ENCODE results near the gene KRT80.
A peak's percentile ranks its signal among the peaks of the same experiment; 100 is the strongest.

DNA sequence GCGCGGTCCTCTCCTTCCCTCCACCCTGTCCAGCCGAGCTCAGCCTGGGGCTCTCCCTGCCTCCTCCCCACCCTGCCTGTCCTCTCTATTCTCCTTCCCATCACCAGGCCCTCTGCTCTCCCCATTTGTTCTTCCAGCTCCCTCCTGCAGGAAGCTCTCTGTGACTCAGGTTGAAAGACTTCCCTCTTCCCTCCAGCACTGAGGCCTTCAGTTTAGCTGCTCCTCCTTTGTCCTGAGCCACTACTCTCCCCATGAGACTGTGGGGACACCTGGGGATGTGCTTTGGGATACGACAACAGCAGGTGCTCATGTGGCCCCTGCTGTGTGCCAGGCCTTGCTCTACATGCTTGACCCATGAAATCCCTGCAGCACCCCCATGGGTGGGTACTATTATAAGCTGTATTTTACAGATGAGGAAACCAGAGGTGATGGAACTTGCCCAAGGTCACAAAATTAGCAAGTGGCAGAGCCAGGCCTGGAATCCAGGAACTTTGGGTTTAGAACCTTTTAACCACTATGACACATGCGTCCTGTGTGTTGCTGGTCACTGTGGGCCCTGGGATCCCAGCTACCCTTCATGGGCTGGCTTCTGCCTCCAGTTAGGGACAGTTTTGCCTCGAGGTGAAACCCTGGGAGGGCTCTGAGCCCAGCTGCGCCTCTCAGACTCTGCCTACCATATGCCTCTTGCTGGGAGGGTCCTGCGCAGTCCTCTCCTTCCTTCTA, 5.5 kb downstream of the KRT80 start:
- no peak for TF ChIP-seq CTCF (IDR thresholded peaks at IDR 0.05; ENCODE audit: extremely low read depth in 1 of 2, insufficient read depth in 1 of 2, low read depth in 1 of 2, low read length in 2 of 2)
- no peak for TF ChIP-seq EZH2 (IDR thresholded peaks at IDR 0.05; ENCODE audit: borderline replicate concordance, low read depth, low read length, severe bottlenecking)
- TF ChIP-seq MYC (IDR thresholded peaks at IDR 0.05; ENCODE audit: low read depth, low read length), result peak; percentile 7
- TF ChIP-seq POLR2A (IDR thresholded peaks at IDR 0.05; ENCODE audit: low read depth, low read length), result no peak
- TF ChIP-seq POLR2AphosphoS5 (IDR thresholded peaks at IDR 0.05; ENCODE audit: insufficient read depth, low read depth, low read length), result no peak
- no peak for TF ChIP-seq GATA2 (IDR thresholded peaks at IDR 0.05; ENCODE audit: insufficient read depth, insufficient read length, low read depth, low read length)

Data from endothelial cell of umbilical vein (primary cell).